HCT116 (cell line): Measurements from ENCODE around the gene STK39.
A peak's percentile ranks its signal among the peaks of the same experiment; 100 is the strongest.

Experiments used
- JUND ChIP-seq: IDR thresholded peaks from 2 replicates; pipeline ENCODE4 v1.6.1; 2012
- MAX ChIP-seq: IDR thresholded peaks from 2 replicates; pipeline ENCODE4 v1.6.1; 2012
- TCF7L2 ChIP-seq: IDR thresholded peaks from 2 replicates; pipeline ENCODE4 v1.7.0; 2011; ENCODE audit warnings: borderline replicate concordance, inconsistent platforms; ENCODE audit not compliant: insufficient read depth, insufficient read length; ENCODE audit errors: extremely low read depth
- ZBTB33 ChIP-seq: IDR thresholded peaks from 2 replicates; pipeline ENCODE4 v1.6.1; 2011; ENCODE audit warnings: mild to moderate bottlenecking, low read length, moderate library complexity; ENCODE audit not compliant: insufficient replicate concordance; ENCODE audit errors: extremely low read depth
- TF ChIP-seq, protein P1 (sequence below), 3 experiments: fragments of 200-600 bp in 1 of 3; sonication (generic) in 1 of 3; IDR thresholded peaks in 2 of 3; conservative IDR thresholded peaks in 1 of 3; 2 replicates each; pipeline ENCODE4 v1.5.1; 2012 to 2017; ENCODE audit warnings: low read depth in 2 of 3, low read length in 2 of 3, antibody characterized with exemption in 1 of 3, borderline replicate concordance in 1 of 3, control low read depth in 1 of 3, mild to moderate bottlenecking in 1 of 3, mixed read lengths in 1 of 3, mixed run types in 1 of 3, moderate library complexity in 1 of 3; ENCODE audit not compliant: insufficient read depth in 1 of 3

GRCh38 chr2:168185583-168186274 is 61.7 kb downstream of the STK39 start:
- TF ChIP-seq, protein P1, sequence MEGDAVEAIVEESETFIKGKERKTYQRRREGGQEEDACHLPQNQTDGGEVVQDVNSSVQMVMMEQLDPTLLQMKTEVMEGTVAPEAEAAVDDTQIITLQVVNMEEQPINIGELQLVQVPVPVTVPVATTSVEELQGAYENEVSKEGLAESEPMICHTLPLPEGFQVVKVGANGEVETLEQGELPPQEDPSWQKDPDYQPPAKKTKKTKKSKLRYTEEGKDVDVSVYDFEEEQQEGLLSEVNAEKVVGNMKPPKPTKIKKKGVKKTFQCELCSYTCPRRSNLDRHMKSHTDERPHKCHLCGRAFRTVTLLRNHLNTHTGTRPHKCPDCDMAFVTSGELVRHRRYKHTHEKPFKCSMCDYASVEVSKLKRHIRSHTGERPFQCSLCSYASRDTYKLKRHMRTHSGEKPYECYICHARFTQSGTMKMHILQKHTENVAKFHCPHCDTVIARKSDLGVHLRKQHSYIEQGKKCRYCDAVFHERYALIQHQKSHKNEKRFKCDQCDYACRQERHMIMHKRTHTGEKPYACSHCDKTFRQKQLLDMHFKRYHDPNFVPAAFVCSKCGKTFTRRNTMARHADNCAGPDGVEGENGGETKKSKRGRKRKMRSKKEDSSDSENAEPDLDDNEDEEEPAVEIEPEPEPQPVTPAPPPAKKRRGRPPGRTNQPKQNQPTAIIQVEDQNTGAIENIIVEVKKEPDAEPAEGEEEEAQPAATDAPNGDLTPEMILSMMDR (IDR thresholded peaks at IDR 0.05 in 2 of 3, conservative IDR thresholded peaks at IDR 0.05 in 1 of 3; ENCODE audit: borderline replicate concordance in 1 of 3, insufficient read depth in 1 of 3, low read depth in 2 of 3, low read length in 2 of 3): no peak
- TF ChIP-seq ZBTB33: no peak
- TF ChIP-seq TCF7L2: no peak
- peak; percentile 24; the same call in 1 of the 2 replicates for TF ChIP-seq JUND
- TF ChIP-seq MAX: no peak
